HL-60 (cell line): Measurements from ENCODE around the gene TMEM234.
A peak's percentile ranks its signal among the peaks of the same experiment; 100 is the strongest.

Experiments used
- DNase-seq, 2 experiments: peaks; one replicate each; pipeline ENCODE4 v3.0.0-alpha.2; 2010 to 2020; ENCODE audit warnings: low read depth in 1 of 2, low spot score in 1 of 2
- H3K27ac ChIP-seq: fragments of 250-450 bp; sonication (Bioruptor Pico); replicated peaks from 2 replicates; pipeline ENCODE4 v1.5.1; 2020; ENCODE audit warnings: mild to moderate bottlenecking, moderate library complexity
- H3K27me3 ChIP-seq: fragments of 250-450 bp; sonication (Bioruptor Pico); 2 replicates; pipeline ENCODE4 v1.5.1; 2021; ENCODE audit warnings: mild to moderate bottlenecking, moderate library complexity; ENCODE audit not compliant: insufficient read depth, poor library complexity, severe bottlenecking
- H3K4me3 ChIP-seq: replicated peaks from 2 replicates; pipeline ENCODE4 v1.5.1; 2011; ENCODE audit warnings: mild to moderate bottlenecking, control low read depth, low read length; ENCODE audit not compliant: insufficient read depth
- CTCF ChIP-seq: IDR thresholded peaks from one replicate; pipeline ENCODE4 v1.5.1; 2011; ENCODE audit warnings: low read length, control low read depth, inconsistent platforms; ENCODE audit not compliant: insufficient read depth
- GABPA ChIP-seq: IDR thresholded peaks from 2 replicates; pipeline ENCODE4 v1.6.1; 2012; ENCODE audit warnings: low read depth
- POLR2AphosphoS5 ChIP-seq: IDR thresholded peaks from 2 replicates; pipeline ENCODE4 v1.6.1; 2012; ENCODE audit warnings: low read depth
- REST ChIP-seq: IDR thresholded peaks from 2 replicates; pipeline ENCODE4 v1.6.1; 2012; ENCODE audit warnings: low read depth; ENCODE audit not compliant: insufficient replicate concordance
- SPI1 ChIP-seq: IDR thresholded peaks from 2 replicates; pipeline ENCODE4 v1.6.1; 2012; ENCODE audit warnings: low read depth, mild to moderate bottlenecking, borderline replicate concordance

The TMEM234 gene

GRCh38 chr1:32240140-32240951 is 18.2 kb upstream of the TMEM234 start:
- Histone ChIP-seq H3K4me3 (peak overlapping the region; percentile 54), H3K27ac (no peak overlapping the region)
- peak; percentile 56 to 60 for DNase-seq

GRCh38 chr1:32239790-32240139 is 17.6 kb upstream of the TMEM234 start:
- no peak for TF ChIP-seq REST
- no peak for TF ChIP-seq GABPA
- no peak for TF ChIP-seq POLR2AphosphoS5
- TF ChIP-seq CTCF, result no peak
- TF ChIP-seq SPI1, result no peak
- Histone ChIP-seq H3K4me3 (no peak overlapping the region), H3K27me3 (no peaks in the 10 kb centered on the region), H3K27ac (no peak overlapping the region)
- no peak for DNase-seq

More at GRCh38 chr1:32240140-32240951, 18.2 kb upstream of the TMEM234 start:
- TF ChIP-seq SPI1 (peak; percentile 82), GABPA (no peak)
- H3K27me3 ChIP-seq, result no peaks in the 10 kb centered on the region

- no peak overlapping the region for H3K4me3 ChIP-seq
- TF ChIP-seq REST, result no peak
- no peak for TF ChIP-seq GABPA
- no peak for TF ChIP-seq CTCF
- TF ChIP-seq SPI1, result no peak
- TF ChIP-seq POLR2AphosphoS5, result no peak
- no peak overlapping the region for H3K27ac ChIP-seq
- no peak for DNase-seq
- H3K27me3 ChIP-seq, result no peaks in the 10 kb centered on the region
These were observed 17.2 kb upstream of the TMEM234 start for GRCh38 chr1:32239337-32239736.

GRCh38 chr1:32234792-32235191 is 12.6 kb upstream of the TMEM234 start:
- no peaks in the 10 kb centered on the region for H3K27me3 ChIP-seq
- H3K4me3 ChIP-seq, result no peak overlapping the region
- DNase-seq, result no peak
- H3K27ac ChIP-seq, result no peak overlapping the region
- TF ChIP-seq SPI1 (no peak), POLR2AphosphoS5 (no peak), GABPA (no peak), CTCF (no peak), REST (no peak)
